Neural progenitor cell (in vitro differentiated cells): ENCODE data around the gene HERC6. TPM values are rescaled to one million over a fixed set of nuclear protein-coding genes. Genes with fewer than 3 reads are reported as not detected.
"Not testable (repeated sequence)": the region's sequence is repeated elsewhere in the genome, so short reads cannot be mapped to it uniquely, and the experiment has no call there.

Source experiments
- DNase-seq: peaks from one replicate; pipeline ENCODE4 v3.0.0-alpha.2; 2016; ENCODE audit warnings: low spot score
- H2AFZ ChIP-seq: fragments of 200-600 bp; sonication (generic); replicated peaks from 2 replicates; pipeline ENCODE4 v1.6.1; 2016; ENCODE audit warnings: antibody characterized with exemption
- H3F3A ChIP-seq: fragments of 200-600 bp; sonication (generic); 2 replicates; pipeline ENCODE4 v1.6.1; 2016; ENCODE audit warnings: antibody characterized with exemption, low read depth
- H3K27ac ChIP-seq: fragments of 200-600 bp; sonication (generic); 2 replicates; pipeline ENCODE4 v1.5.1; 2016; ENCODE audit warnings: mild to moderate bottlenecking
- H3K27me3 ChIP-seq: fragments of 200-600 bp; sonication (generic); 2 replicates; pipeline ENCODE4 v1.6.1; 2016; ENCODE audit warnings: mild to moderate bottlenecking, moderate library complexity
- H3K36me3 ChIP-seq: fragments of 200-600 bp; sonication (generic); 2 replicates; pipeline ENCODE4 v1.5.1; 2016
- H3K4me1 ChIP-seq: fragments of 200-600 bp; sonication (generic); 2 replicates; pipeline ENCODE4 v1.6.1; 2016; ENCODE audit warnings: mixed run types
- H3K4me2 ChIP-seq: fragments of 200-600 bp; sonication (generic); 2 replicates; pipeline ENCODE4 v1.6.1; 2016
- H3K4me3 ChIP-seq: fragments of 200-600 bp; sonication (generic); 2 replicates; pipeline ENCODE4 v1.5.1; 2016
- H3K79me2 ChIP-seq: fragments of 200-600 bp; sonication (generic); 2 replicates; pipeline ENCODE4 v1.6.1; 2016; ENCODE audit warnings: low read depth
- H3K9ac ChIP-seq: fragments of 200-600 bp; sonication (generic); 2 replicates; pipeline ENCODE4 v1.6.1; 2016
- H3K9me3 ChIP-seq: fragments of 200-600 bp; sonication (generic); 2 replicates; pipeline ENCODE4 v1.5.1; 2016; ENCODE audit warnings: low read depth
- H4K20me1 ChIP-seq: fragments of 200-600 bp; sonication (generic); 2 replicates; pipeline ENCODE4 v1.6.1; 2016; ENCODE audit warnings: low read depth
- H3K27ac Mint-ChIP-seq: 3 replicates; pipeline ENCODE4 v1.8.0; 2021; ENCODE audit warnings: mixed read lengths
- H3K27me3 Mint-ChIP-seq: 2 replicates; pipeline ENCODE4 v1.8.0; 2022; ENCODE audit warnings: low read depth, mild to moderate bottlenecking, inconsistent platforms, moderate library complexity, mixed read lengths; ENCODE audit not compliant: insufficient read depth
- H3K36me3 Mint-ChIP-seq: 3 replicates; pipeline ENCODE4 v1.8.0; 2021; ENCODE audit warnings: mixed read lengths
- H3K4me1 Mint-ChIP-seq: 3 replicates; pipeline ENCODE4 v1.8.0; 2021; ENCODE audit warnings: mixed read lengths
- H3K4me3 Mint-ChIP-seq: 3 replicates; pipeline ENCODE4 v1.8.0; 2021; ENCODE audit warnings: mild to moderate bottlenecking, moderate library complexity, mixed read lengths
- H3K9me3 Mint-ChIP-seq: 3 replicates; pipeline ENCODE4 v1.8.0; 2020; ENCODE audit warnings: mixed read lengths
- CTCF ChIP-seq: fragments of 200-600 bp; sonication (generic); IDR thresholded peaks from 2 replicates; pipeline ENCODE4 v1.5.1; 2017; ENCODE audit warnings: antibody characterized with exemption, mild to moderate bottlenecking
- EZH2 ChIP-seq: fragments of 200-600 bp; sonication (generic); IDR thresholded peaks from 2 replicates; pipeline ENCODE4 v1.6.1; 2017; ENCODE audit warnings: antibody characterized with exemption, mild to moderate bottlenecking, moderate library complexity
- EZH2phosphoT487 ChIP-seq: fragments of 200-600 bp; sonication (generic); IDR thresholded peaks from 2 replicates; pipeline ENCODE4 v1.6.1; 2017; ENCODE audit warnings: antibody characterized with exemption
- total RNA-seq: library from RNA; depleted of rRNA; stranded (reverse); fragments of >200 nt; gene quantifications from 2 replicates; pipeline ENCODE4 v1.2.3, GENCODE V29; 2015; ENCODE audit warnings: low replicate concordance

HERC6 gene
- total RNA-seq, 1 donor from 2014 or later = 0.24 TPM

GRCh38 chr4:88445252-88445651 lies 66.6 kb downstream of the HERC6 start:
- no peak for DNase-seq
- H3K9ac ChIP-seq = no peak overlapping the region
- H3K9me3 Mint-ChIP-seq = peaks cover 5% of the 10 kb centered on the region
- no peak overlapping the region for H3K27ac ChIP-seq
- H3K27me3 ChIP-seq = no peaks in the 10 kb centered on the region
- no peaks in the 10 kb centered on the region for H3K79me2 ChIP-seq
- H3K27ac Mint-ChIP-seq = no peak overlapping the region
- peaks cover 3% of the 10 kb centered on the region for H3K4me1 ChIP-seq
- H3K36me3 ChIP-seq = no peaks in the 10 kb centered on the region
- peaks cover 5% of the 10 kb centered on the region for H3K4me1 Mint-ChIP-seq
- no peaks in the 10 kb centered on the region for H3K36me3 Mint-ChIP-seq
- TF ChIP-seq EZH2 (no peak), CTCF (no peak), EZH2phosphoT487 (no peak)
- H3K4me3 Mint-ChIP-seq = no peak overlapping the region
- H2AFZ ChIP-seq = no peak overlapping the region
- no peak overlapping the region for H3K4me3 ChIP-seq
- H3K9me3 ChIP-seq = no peaks in the 10 kb centered on the region
- no peak overlapping the region for H3K4me2 ChIP-seq
- H3F3A ChIP-seq = no peaks in the 10 kb centered on the region
- H4K20me1 ChIP-seq = no peaks in the 10 kb centered on the region
- peaks cover 2% of the 10 kb centered on the region for H3K27me3 Mint-ChIP-seq

- no peaks in the 10 kb centered on the region for H3K9me3 ChIP-seq
- peaks cover 3% of the 10 kb centered on the region for H3K4me1 ChIP-seq
- H3K4me3 ChIP-seq = no peak overlapping the region
- no peak overlapping the region for H3K4me2 ChIP-seq
- no peaks in the 10 kb centered on the region for H3K27me3 ChIP-seq
- Mint-ChIP-seq H3K27ac (no peak overlapping the region), H3K4me1 (peaks cover 3% of the 10 kb centered on the region), H3K36me3 (no peaks in the 10 kb centered on the region), H3K9me3 (peaks cover 5% of the 10 kb centered on the region), H3K27me3 (peaks cover 2% of the 10 kb centered on the region), H3K4me3 (no peak overlapping the region)
- no peak overlapping the region for H2AFZ ChIP-seq
- no peak for DNase-seq
- H3F3A ChIP-seq = no peaks in the 10 kb centered on the region
- H3K79me2 ChIP-seq = no peaks in the 10 kb centered on the region
- no peak overlapping the region for H3K9ac ChIP-seq
- TF ChIP-seq CTCF = no peak
- no peak for TF ChIP-seq EZH2phosphoT487
- TF ChIP-seq EZH2 = no peak
- H3K36me3 ChIP-seq = no peaks in the 10 kb centered on the region
- no peak overlapping the region for H3K27ac ChIP-seq
- H4K20me1 ChIP-seq = no peaks in the 10 kb centered on the region
Measured at GRCh38 chr4:88446124-88446523, 67.5 kb downstream of the HERC6 start.

- Histone ChIP-seq H3K4me2 (no peak overlapping the region), H3K4me1 (no peaks in the 10 kb centered on the region), H3K36me3 (no peaks in the 10 kb centered on the region), H3K27me3 (no peaks in the 10 kb centered on the region), H3K4me3 (no peak overlapping the region), H2AFZ (no peak overlapping the region), H3K79me2 (no peaks in the 10 kb centered on the region), H3K27ac (no peak overlapping the region), H3K9me3 (no peaks in the 10 kb centered on the region), H4K20me1 (no peaks in the 10 kb centered on the region), H3F3A (no peaks in the 10 kb centered on the region), H3K9ac (no peak overlapping the region)
- no peak overlapping the region for H3K27ac Mint-ChIP-seq
- peaks cover 3% of the 10 kb centered on the region for H3K4me1 Mint-ChIP-seq
- peaks cover 2% of the 10 kb centered on the region for H3K27me3 Mint-ChIP-seq
- H3K36me3 Mint-ChIP-seq = no peaks in the 10 kb centered on the region
- DNase-seq = no peak
- peaks cover 2% of the 10 kb centered on the region for H3K9me3 Mint-ChIP-seq
- no peak overlapping the region for H3K4me3 Mint-ChIP-seq
- no peak for TF ChIP-seq EZH2
- no peak for TF ChIP-seq CTCF
- no peak for TF ChIP-seq EZH2phosphoT487
Measured at GRCh38 chr4:88447371-88448095, 68.9 kb downstream of the HERC6 start.

- not testable (repeated sequence) for H3K4me1 ChIP-seq, H3K9me3 ChIP-seq, H3K9me3 Mint-ChIP-seq, H3K4me1 Mint-ChIP-seq, DNase-seq, H3K4me2 ChIP-seq, H3K27ac Mint-ChIP-seq, H2AFZ ChIP-seq, H4K20me1 ChIP-seq, H3K27me3 ChIP-seq, H3F3A ChIP-seq, H3K27ac ChIP-seq, H3K4me3 ChIP-seq, H3K36me3 Mint-ChIP-seq, H3K4me3 Mint-ChIP-seq, H3K79me2 ChIP-seq, H3K27me3 Mint-ChIP-seq, H3K36me3 ChIP-seq, H3K9ac ChIP-seq
Measured at GRCh38 chr4:88448211-88448765, 69.6 kb downstream of the HERC6 start.
